ENCODE measurements around the gene ABLIM3.

Gene ABLIM3

DNA sequence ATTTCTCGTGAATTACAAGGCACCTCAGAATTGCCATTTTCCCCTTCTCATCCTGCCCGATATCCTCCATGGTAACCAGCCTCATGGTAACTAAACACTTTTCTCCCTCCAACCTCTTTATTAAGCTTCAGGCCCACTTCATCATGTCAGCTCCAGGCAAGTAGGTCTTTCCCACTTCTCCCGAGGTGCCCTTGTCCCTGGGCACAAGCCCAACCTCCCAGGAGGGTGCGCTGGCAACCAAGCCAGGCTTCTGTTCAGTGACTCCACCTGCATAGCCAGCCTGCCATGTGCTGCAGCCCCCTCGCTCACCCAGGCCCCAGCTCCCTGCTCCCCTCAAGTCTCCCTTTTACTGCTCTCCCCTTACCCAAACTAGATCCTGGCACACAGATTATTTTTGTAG is 83.0 kb downstream of the ABLIM3 start:
- no peaks in the 10 kb centered on the region for H3K4me1 Mint-ChIP-seq (ENCODE audit: low read depth)
- H3K27me3 Mint-ChIP-seq: no peaks in the 10 kb centered on the region
- no peaks in the 10 kb centered on the region for H3K9me3 Mint-ChIP-seq
- no peak overlapping the region for H3K4me3 Mint-ChIP-seq
- H3K36me3 Mint-ChIP-seq (ENCODE audit: low read depth): no peaks in the 10 kb centered on the region
- no peak overlapping the region for H3K27ac Mint-ChIP-seq

DNA sequence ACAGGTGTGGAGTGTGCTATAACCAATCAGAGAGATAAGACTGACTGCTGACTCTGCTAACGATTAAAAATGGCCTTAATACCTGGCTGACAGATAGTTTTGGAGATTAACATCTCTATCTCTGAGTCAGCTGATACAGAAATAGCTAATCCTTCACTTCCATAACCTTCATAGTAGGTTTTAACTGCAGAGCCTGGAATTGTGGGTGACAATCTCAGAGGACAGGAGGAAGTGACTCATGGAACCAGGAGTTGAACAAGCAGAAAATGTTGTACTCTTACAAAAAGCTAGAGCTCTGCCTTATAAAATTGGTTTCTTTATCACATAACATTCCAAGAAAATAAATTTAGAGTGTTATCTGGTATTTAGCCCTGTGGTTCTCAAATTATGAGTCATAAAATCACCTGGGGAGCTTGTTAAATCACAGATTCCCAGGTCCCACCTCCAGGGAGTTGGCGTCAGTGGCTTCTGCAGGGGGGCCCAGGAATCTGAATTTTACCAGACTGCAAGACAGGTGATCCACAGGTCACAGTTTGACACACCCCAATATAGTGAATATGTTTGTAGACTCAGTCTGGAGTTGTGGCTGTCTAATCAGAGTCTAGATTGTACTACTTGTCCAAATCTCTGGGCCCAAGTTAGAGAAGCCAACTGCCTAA is 86.0 kb downstream of the ABLIM3 start:
- H3K36me3 Mint-ChIP-seq (ENCODE audit: low read depth): no peaks in the 10 kb centered on the region

DNA sequence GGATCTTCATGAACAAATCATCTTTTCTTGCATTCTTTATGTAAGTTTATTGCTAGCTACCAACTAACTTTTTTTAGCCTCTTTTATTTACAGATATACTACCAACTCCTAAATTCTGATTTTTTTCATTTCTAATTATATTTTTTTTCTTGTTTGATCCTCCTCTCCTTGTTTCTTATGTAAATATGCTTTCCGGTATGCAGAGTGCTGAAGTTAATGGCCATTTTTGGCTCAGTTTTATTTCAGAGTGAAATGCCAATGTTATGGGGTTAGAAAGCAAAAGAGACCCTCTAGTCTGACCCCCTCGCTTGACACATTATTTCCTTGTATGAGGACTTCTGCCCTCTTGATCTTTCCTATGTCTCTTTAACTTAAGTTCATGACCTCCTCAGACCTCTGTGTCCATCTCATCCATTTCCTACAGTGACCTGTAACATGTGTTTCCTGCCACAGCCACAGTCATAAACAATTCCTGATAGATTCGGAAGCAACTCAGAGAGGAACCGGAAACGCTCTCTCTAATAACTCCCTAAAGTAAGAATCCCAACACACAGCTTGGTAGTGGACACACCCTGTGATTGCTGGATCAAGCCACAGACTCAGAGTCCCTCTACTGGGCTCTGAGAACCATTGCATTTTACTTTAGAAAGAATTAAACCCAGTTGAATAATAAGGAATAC is 87.5 kb downstream of the ABLIM3 start:
- Mint-ChIP-seq H3K27ac (no peak overlapping the region), H3K9me3 (no peaks in the 10 kb centered on the region), H3K4me3 (no peak overlapping the region), H3K36me3 (ENCODE audit: low read depth) (no peaks in the 10 kb centered on the region), H3K4me1 (ENCODE audit: low read depth) (no peaks in the 10 kb centered on the region), H3K27me3 (no peaks in the 10 kb centered on the region)

More for the DNA sequence above, 86.0 kb downstream of the ABLIM3 start:
- Mint-ChIP-seq H3K4me3 (no peak overlapping the region), H3K9me3 (no peaks in the 10 kb centered on the region), H3K27me3 (no peaks in the 10 kb centered on the region), H3K4me1 (ENCODE audit: low read depth) (no peaks in the 10 kb centered on the region), H3K27ac (no peak overlapping the region)

DNA sequence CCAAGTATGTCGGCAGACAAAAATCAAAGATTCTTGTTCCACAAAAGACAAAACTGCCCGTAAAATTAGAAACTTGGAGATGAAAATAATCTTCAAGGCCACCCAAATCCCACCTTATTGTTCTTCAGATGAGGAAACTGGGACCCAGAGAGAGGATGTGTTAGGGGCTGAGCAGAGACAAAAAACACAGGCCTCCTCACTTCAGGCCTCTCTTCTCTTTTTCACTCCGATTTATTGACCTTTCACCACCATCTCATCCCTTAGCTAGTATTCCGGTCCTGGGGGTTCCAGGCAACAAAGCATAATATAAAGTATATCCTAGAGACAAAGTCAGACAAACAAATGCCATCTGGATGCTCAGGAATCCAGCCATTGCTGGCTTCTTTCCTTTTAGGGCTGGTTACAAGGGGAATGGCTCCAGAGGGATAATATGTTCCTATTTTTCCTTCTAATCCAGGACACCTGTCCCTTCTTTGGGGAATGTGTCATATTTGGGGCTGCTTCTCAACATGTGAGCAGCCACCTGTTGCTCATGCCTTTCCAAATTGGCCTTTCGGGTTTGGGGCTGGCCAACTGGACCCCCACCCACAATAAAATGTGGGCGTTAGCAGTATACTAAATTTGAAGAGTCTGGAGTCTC is 88.1 kb downstream of the ABLIM3 start:
- Mint-ChIP-seq H3K36me3 (ENCODE audit: low read depth) (no peaks in the 10 kb centered on the region), H3K4me1 (ENCODE audit: low read depth) (no peaks in the 10 kb centered on the region), H3K4me3 (no peak overlapping the region)

DNA sequence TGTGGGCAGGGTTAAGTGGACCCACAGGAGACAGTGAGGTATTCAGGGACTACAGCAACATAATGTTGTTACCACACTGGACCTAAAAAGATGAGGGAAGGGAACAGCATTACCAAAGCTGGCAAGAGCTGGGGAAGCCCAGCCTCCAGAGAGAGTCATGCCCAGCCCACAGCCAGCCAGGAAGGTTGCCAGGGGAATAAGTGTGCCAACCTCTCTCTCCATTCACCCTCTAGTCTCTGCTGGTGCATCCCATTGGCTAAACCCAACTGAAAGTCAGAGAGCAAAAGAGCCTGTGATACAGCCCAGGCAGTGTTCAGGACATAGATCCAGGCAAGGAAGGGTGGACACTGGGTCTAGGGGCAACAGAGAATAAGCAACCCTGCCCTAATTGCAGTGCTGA is 94.5 kb downstream of the ABLIM3 start:
- Mint-ChIP-seq H3K4me1 (ENCODE audit: low read depth) (peaks cover 14% of the 10 kb centered on the region), H3K4me3 (no peak overlapping the region), H3K27me3 (no peaks in the 10 kb centered on the region), H3K27ac (no peak overlapping the region), H3K36me3 (ENCODE audit: low read depth) (no peaks in the 10 kb centered on the region), H3K9me3 (no peaks in the 10 kb centered on the region)

More for the DNA sequence above, 88.1 kb downstream of the ABLIM3 start:
- Mint-ChIP-seq H3K27ac (no peak overlapping the region), H3K9me3 (no peaks in the 10 kb centered on the region), H3K27me3 (no peaks in the 10 kb centered on the region)

DNA sequence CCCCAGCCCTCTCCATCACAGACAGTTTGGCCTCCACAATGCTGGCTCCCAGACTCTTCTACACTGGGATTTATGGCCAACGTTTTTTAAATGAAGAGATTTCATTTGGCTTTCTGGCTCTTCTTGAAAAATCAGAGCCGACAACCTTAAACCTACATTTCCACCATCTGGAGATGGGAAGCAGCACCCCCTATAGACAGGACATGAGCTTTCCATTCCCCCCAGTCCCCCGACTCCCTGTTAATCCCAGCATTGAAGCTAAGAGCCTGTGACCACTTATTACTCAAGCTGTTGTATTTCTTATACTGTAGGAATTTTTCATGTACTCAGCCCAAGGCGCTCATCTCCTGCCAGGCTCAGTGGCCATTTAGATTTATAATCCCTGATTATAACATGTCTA is 96.4 kb downstream of the ABLIM3 start:
- Mint-ChIP-seq H3K36me3 (ENCODE audit: low read depth) (no peaks in the 10 kb centered on the region), H3K4me3 (no peak overlapping the region), H3K9me3 (no peaks in the 10 kb centered on the region), H3K27me3 (no peaks in the 10 kb centered on the region), H3K27ac (no peak overlapping the region), H3K4me1 (ENCODE audit: low read depth) (peaks cover 24% of the 10 kb centered on the region)

DNA sequence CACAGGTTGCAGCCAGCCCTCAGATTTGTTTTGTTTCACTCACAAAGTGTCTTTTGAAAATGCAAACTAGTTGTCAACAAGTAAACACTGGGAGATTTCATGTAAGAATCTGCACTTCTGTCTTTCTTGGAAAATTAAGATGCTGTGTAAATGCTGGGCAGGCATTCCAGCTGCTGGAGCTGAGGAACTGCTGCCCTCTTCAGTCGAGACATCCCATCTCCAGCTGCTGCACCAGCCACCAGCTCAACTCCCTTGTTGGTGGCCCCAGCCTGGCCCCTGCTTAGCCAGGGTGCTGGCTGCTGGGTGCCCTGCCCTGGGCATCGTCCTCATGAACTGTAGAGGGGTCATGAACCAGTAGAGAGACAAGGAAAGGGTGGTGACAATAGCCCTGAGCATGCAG is 97.2 kb downstream of the ABLIM3 start:
- no peaks in the 10 kb centered on the region for H3K27me3 Mint-ChIP-seq
- H3K27ac Mint-ChIP-seq: no peak overlapping the region
- H3K4me3 Mint-ChIP-seq: no peak overlapping the region
- H3K9me3 Mint-ChIP-seq: no peaks in the 10 kb centered on the region
- no peaks in the 10 kb centered on the region for H3K36me3 Mint-ChIP-seq (ENCODE audit: low read depth)
- peaks cover 24% of the 10 kb centered on the region for H3K4me1 Mint-ChIP-seq (ENCODE audit: low read depth)

DNA sequence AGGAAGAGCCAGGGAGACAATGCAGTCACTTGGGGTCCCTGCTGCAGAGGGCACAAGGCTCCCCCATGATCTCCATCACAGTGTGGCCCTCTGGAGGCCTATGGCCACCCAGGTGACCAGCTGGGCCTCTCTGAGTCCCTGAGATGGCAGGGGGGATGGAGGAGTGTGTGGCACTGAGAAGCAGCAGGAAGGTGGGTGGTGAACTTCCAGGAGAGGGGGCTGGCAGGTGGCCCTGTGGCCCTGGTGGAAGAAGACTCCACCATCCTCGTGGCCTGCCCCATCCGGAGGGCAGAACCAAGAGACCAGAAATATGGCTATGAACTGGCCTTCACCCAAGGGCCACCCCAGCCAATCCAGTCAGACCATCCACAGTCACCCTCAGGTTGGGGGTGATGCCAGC is 98.6 kb downstream of the ABLIM3 start:
- Mint-ChIP-seq H3K36me3 (ENCODE audit: low read depth) (no peaks in the 10 kb centered on the region), H3K27ac (peak overlapping the region; percentile 81), H3K27me3 (no peaks in the 10 kb centered on the region), H3K4me1 (ENCODE audit: low read depth) (peaks cover 24% of the 10 kb centered on the region), H3K4me3 (no peak overlapping the region), H3K9me3 (no peaks in the 10 kb centered on the region)

DNA sequence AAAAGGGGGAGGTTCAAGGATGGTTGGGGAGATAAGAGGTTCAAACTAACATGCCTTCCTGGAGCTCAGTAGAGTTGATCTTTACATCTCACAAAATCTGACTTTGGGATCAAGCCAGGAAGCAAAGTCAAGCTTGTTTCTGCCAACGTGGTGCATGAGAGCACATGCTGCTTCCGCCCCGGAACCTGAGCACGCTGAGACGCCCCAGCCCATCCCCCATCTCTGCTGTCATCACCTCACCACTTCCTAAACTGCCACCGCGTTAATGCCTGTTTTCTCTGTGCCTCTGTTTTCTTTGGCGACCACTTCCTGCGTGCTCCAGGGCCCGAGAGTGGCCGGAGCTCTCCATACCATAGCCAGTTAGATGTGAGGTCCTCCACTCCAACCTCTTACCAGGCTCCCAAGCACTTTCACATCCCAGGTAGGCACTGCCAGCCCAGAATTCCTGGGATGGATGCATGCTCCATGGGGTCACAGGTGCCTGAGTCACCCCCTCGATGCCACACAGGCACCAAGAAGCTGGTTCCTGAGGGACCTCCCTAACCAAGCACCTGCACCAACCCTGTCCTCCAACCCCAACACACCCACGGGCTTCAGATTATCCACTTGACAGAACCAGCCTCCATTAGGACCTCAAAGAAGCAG is 99.2 kb downstream of the ABLIM3 start:
- peaks cover 24% of the 10 kb centered on the region for H3K4me1 Mint-ChIP-seq (ENCODE audit: low read depth)
- no peaks in the 10 kb centered on the region for H3K27me3 Mint-ChIP-seq
- H3K27ac Mint-ChIP-seq: peak overlapping the region; percentile 81
- H3K4me3 Mint-ChIP-seq: no peak overlapping the region
- no peaks in the 10 kb centered on the region for H3K36me3 Mint-ChIP-seq (ENCODE audit: low read depth)
- H3K9me3 Mint-ChIP-seq: no peaks in the 10 kb centered on the region

DNA sequence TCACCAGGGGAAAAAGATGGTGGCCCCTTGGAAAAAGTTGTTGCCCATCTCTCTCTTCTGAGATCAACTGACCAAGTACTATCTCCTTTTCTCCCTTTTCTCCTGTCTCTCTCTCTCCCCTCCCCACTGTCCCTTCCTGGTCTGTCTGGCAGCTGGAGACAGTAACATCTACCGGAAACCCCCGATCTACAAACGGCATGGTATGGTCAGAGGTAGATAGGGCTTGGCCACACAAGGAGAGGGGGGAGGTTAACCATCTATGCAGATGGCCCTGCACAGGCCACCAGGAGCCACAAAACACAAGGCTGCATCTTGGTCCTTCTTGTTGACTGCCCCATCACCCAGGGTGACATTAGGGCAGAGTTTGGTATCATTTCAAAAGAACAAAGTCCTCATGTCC is 101.0 kb downstream of the ABLIM3 start:
- H3K36me3 Mint-ChIP-seq (ENCODE audit: low read depth): no peaks in the 10 kb centered on the region
- no peak overlapping the region for H3K4me3 Mint-ChIP-seq
- H3K4me1 Mint-ChIP-seq (ENCODE audit: low read depth): peaks cover 24% of the 10 kb centered on the region
- H3K27ac Mint-ChIP-seq: no peak overlapping the region
- H3K27me3 Mint-ChIP-seq: no peaks in the 10 kb centered on the region
- H3K9me3 Mint-ChIP-seq: no peaks in the 10 kb centered on the region

DNA sequence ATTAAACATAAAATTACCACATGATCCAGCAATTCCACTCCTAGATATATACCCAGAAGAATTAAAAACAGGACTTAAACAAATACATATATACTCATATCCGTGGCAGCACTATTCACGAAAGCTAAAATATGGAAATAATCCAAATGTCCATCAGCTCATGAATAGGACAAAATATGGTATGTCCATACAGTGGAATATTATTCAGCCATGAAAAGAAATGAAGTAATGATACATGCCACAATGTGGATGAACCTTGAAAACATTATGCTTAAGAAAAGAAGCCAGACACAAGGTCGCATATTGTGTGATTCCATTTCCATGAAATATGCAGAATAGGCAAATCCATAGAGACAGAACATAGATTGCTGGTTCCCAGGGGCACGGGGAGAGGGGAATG is 105.6 kb downstream of the ABLIM3 start:
- Mint-ChIP-seq H3K27ac (no peak overlapping the region), H3K4me3 (no peak overlapping the region), H3K27me3 (no peaks in the 10 kb centered on the region), H3K36me3 (ENCODE audit: low read depth) (no peaks in the 10 kb centered on the region), H3K9me3 (no peaks in the 10 kb centered on the region), H3K4me1 (ENCODE audit: low read depth) (no peaks in the 10 kb centered on the region)

DNA sequence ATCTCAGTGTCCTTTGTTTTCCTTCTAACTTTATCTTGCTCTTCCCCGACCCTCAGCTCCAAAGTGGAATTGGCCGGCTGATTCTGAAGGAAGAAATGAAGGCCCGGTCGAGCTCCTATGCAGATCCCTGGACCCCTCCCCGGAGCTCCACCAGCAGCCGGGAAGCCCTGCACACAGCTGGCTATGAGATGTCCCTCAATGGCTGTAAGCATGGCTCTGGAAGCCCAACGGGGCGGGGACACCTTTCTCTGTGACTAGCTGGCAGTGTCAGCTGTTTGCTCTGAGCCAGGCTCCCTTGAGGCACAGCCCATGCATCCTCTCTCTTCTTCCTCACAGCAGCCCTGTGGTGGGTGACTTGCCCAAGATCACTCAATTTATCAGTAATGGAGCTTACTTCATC is 106.4 kb downstream of the ABLIM3 start:
- Mint-ChIP-seq H3K36me3 (ENCODE audit: low read depth) (no peaks in the 10 kb centered on the region), H3K27me3 (no peaks in the 10 kb centered on the region), H3K4me3 (no peak overlapping the region), H3K27ac (no peak overlapping the region), H3K9me3 (no peaks in the 10 kb centered on the region), H3K4me1 (ENCODE audit: low read depth) (no peaks in the 10 kb centered on the region)

DNA sequence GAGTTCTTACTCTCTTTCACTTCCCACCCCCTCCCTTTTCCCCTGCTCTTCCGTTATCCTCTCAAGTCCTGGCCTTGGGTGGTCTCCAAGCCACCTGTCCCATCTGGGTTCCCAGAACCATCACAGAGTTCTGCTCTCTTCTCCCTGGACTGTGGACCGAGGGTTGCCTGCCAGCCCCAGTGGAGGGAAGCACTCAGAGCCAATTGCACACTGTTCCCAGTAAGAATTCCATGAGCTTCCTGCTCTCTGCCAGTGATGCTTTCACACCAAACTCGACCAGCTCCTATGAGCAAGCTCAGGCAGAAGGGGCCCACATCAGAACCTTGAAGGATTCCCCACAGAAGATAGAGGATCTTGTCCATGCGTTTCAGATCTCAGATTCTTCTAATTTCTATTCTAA is 110.3 kb downstream of the ABLIM3 start:
- no peak overlapping the region for H3K4me3 Mint-ChIP-seq
- H3K4me1 Mint-ChIP-seq (ENCODE audit: low read depth): no peaks in the 10 kb centered on the region
- H3K36me3 Mint-ChIP-seq (ENCODE audit: low read depth): no peaks in the 10 kb centered on the region
- H3K9me3 Mint-ChIP-seq: no peaks in the 10 kb centered on the region
- H3K27me3 Mint-ChIP-seq: no peaks in the 10 kb centered on the region
- H3K27ac Mint-ChIP-seq: no peak overlapping the region

DNA sequence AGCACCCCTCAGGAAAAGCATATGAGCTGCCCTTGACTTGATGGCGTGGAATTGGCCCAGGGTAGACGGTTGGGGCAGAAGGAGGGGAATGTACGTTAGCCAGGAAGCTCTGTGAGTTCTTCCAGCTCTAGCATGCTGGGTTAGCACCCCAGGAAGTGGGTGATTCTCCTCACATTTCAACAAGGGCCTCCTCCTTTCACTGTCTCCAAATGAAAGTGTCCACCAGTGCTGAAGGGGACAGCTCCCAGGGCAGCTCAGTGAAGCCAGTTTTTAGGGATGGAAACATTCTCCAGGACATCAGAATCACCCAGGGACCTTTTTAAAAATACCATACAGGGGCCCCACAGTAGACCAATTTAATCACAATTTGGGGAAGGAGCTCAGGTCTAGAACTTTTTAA is 113.2 kb downstream of the ABLIM3 start:
- H3K27me3 Mint-ChIP-seq: no peaks in the 10 kb centered on the region
- H3K9me3 Mint-ChIP-seq: no peaks in the 10 kb centered on the region
- no peaks in the 10 kb centered on the region for H3K36me3 Mint-ChIP-seq (ENCODE audit: low read depth)
- H3K4me3 Mint-ChIP-seq: no peak overlapping the region
- no peaks in the 10 kb centered on the region for H3K4me1 Mint-ChIP-seq (ENCODE audit: low read depth)
- no peak overlapping the region for H3K27ac Mint-ChIP-seq

DNA sequence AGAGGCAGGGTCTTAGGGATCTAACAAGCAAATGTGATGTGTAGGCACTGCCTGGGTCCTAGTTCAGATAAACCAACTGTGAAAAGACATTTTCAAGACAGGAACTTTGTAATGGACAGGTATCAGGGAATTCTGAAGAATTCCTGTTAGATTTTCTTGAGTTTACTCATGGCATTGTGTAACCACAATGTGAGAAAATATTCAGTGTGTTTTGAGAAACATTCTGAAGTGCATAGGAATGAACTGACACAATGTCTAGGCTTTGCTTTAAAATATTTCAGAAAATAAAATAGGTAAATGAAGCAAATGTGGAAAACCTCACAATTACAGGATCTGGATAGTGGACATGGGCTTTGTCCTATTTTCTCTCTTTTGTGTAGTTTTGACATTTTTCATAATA is 115.2 kb downstream of the ABLIM3 start:
- H3K36me3 Mint-ChIP-seq (ENCODE audit: low read depth): no peaks in the 10 kb centered on the region
- no peak overlapping the region for H3K27ac Mint-ChIP-seq
- no peaks in the 10 kb centered on the region for H3K4me1 Mint-ChIP-seq (ENCODE audit: low read depth)
- H3K4me3 Mint-ChIP-seq: no peak overlapping the region
- H3K9me3 Mint-ChIP-seq: no peaks in the 10 kb centered on the region
- no peaks in the 10 kb centered on the region for H3K27me3 Mint-ChIP-seq

All from stimulated activated naive CD8-positive, alpha-beta T cell treated with anti-CD3 and anti-CD28 coated beads, Interleukin-15, Interleukin-2, amounts not matched to agents 100 ng/mL and 50 ng/mL, for 24 hours (primary cell).